ENCODE results near the gene NIPSNAP2. TPM values are rescaled to one million over a fixed set of nuclear protein-coding genes. Genes with fewer than 3 reads are reported as not detected.

NIPSNAP2 gene
- total and polyA plus RNA-seq, 2 of the 13 experiments (the other 11 are each of a cell fraction or from before 2014, with no cell fraction given), result 40.3 to 61.5 TPM

DNA sequence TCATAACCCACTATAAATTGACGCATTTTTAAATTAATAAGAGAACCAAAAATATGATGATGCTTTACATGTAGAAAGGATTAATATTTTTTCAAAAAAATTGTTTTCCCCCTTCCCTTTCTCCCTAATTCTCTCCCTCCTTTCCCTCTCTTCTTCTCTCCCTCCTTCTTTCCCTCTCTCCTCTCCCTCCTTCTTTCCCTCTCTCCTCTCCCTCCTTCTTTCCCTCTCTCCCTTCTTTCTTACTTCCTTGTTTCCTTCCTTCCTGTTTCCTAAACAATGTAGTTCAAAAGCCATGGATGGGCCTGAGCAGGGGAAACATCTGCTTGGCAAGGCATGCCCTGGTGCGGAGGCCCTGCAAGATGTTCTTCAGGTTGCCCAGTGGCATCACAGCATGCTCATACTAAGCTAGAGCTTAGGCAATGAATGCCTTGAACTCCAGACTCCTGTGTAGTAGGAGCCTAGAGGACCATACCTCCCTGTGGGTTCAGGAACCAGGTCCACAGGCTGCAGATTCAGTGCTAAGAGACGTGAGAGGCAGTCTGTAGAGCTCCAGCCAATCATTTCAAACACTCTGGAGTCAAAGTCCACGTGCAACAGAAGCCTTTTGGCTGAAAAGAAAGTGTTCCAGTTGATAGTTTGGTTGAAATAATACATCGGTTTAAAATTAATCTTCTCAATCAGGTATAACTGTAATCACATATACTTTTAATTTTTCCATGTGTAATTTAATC, 32.8 kb upstream of the NIPSNAP2 start (continued):
- TF ChIP-seq, protein P1, sequence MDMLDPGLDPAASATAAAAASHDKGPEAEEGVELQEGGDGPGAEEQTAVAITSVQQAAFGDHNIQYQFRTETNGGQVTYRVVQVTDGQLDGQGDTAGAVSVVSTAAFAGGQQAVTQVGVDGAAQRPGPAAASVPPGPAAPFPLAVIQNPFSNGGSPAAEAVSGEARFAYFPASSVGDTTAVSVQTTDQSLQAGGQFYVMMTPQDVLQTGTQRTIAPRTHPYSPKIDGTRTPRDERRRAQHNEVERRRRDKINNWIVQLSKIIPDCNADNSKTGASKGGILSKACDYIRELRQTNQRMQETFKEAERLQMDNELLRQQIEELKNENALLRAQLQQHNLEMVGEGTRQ (IDR thresholded peaks at IDR 0.05; ENCODE audit: low read depth, low read length), result no peak
- TF ChIP-seq, protein P1 (CRISPR knock-in tag; IDR thresholded peaks at IDR 0.05; ENCODE audit: borderline replicate concordance), result no peak
- TF ChIP-seq NFRKB (IDR thresholded peaks at IDR 0.05), result no peak
- TF ChIP-seq, protein P2, sequence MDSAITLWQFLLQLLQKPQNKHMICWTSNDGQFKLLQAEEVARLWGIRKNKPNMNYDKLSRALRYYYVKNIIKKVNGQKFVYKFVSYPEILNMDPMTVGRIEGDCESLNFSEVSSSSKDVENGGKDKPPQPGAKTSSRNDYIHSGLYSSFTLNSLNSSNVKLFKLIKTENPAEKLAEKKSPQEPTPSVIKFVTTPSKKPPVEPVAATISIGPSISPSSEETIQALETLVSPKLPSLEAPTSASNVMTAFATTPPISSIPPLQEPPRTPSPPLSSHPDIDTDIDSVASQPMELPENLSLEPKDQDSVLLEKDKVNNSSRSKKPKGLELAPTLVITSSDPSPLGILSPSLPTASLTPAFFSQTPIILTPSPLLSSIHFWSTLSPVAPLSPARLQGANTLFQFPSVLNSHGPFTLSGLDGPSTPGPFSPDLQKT (CRISPR knock-in tag; IDR thresholded peaks at IDR 0.05; ENCODE audit: borderline replicate concordance), result no peak

DNA sequence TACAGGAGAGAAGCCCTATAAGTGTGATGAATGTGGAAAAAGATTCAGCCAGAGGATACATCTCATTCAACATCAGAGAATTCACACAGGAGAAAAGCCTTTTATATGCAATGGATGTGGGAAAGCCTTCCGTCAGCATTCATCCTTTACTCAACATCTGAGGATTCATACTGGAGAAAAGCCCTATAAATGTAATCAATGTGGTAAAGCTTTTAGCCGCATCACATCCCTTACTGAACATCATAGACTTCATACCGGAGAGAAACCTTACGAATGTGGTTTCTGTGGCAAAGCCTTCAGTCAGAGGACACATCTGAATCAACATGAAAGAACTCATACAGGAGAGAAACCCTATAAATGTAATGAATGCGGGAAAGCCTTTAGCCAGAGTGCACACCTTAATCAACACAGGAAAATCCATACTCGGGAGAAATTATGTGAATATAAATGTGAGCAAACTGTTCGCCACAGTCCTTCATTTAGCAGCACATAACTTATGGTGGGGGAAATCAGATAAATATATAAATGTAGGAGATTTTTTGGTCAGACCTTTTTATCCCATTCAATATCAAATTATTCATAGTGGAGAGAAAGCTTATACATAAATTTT, 24.8 kb upstream of the NIPSNAP2 start:
- Histone ChIP-seq H3K27ac (ENCODE audit: extremely low read length, insufficient read depth, low read length) (no peak overlapping the region), H3K27me3 (ENCODE audit: control insufficient read depth in 1 of 2, insufficient read depth in 2 of 2, low read length in 2 of 2) (no peaks in the 10 kb centered on the region), H3K36me3 (replicated peaks in 1 of 2; ENCODE audit: control insufficient read depth in 1 of 2, insufficient read depth in 2 of 2, low read length in 2 of 2) (no peaks in the 10 kb centered on the region), H2AFZ (ENCODE audit: low read length) (no peak overlapping the region), H3K4me1 (ENCODE audit: insufficient read depth, low read length) (no peaks in the 10 kb centered on the region), H3K4me2 (ENCODE audit: low read depth, low read length) (no peak overlapping the region), H3K9ac (ENCODE audit: insufficient read depth, low read depth, low read length) (no peak overlapping the region), H3K4me3 (replicated peaks in 1 of 3; ENCODE audit: insufficient read depth in 1 of 3, low read depth in 2 of 3, low read length in 3 of 3) (no peak overlapping the region), H4K20me1 (ENCODE audit: insufficient read depth, low read length) (no peaks in the 10 kb centered on the region), H3K79me2 (ENCODE audit: insufficient read depth, low read length) (no peaks in the 10 kb centered on the region), H3K9me3 (ENCODE audit: low read length) (peaks cover 29% of the 10 kb centered on the region)
- in situ Hi-C loops (cut with HindIII; ENCODE audit: extremely low pct_ligation_motif_present, low pct_unique_long_range_greater_than_20kb), result no loop called here
- ChIA-PET POLR2A (no interaction called here), CTCF (ENCODE audit: low intra/inter-chr PET ratio, low total read pairs) (no interaction called here)
- intact Hi-C loops (cut with micrococcal nuclease; ENCODE audit: unreplicated experiment), result no loop called here
- ATAC-seq (no peak), DNase-seq (ENCODE audit: low spot score) (no peak), FAIRE-seq (no peak)
- BruUV-seq (replicated peaks), result no TSS peak
- WGBS (ENCODE audit: low lambda C conversion rate), result 80% methylated on average over 7 of the region's 7 CpGs
- peak; percentile 93; the same call in 1 of the 2 replicates for TF ChIP-seq ZNF274 (CRISPR knock-in tag; IDR thresholded peaks at IDR 0.05)
- TF ChIP-seq ZNF747 (CRISPR knock-in tag; IDR thresholded peaks at IDR 0.05; ENCODE audit: borderline replicate concordance), result no peak
- TF ChIP-seq IKZF1 (IDR thresholded peaks at IDR 0.05), result no peak
